Measurements from ENCODE around the gene TUBB4B. TPM values are rescaled to one million over a fixed set of nuclear protein-coding genes. Genes with fewer than 3 reads are reported as not detected.

The TUBB4B gene
- polyA plus RNA-seq, 1 experiment = 223 TPM

GRCh38 chr9:137218754-137219271 lies 22.3 kb upstream of the TUBB4B start:
- POLR2A ChIA-PET = interaction anchor here (0.6 to 1.8 kb wide), 3 partner anchors 22 to 67 kb away, joined by 5 to 10 read pairs (median 5); partner anchors contain the start of genes SSNA1 and TUBB4B
- no peak for DNase-seq (ENCODE audit: low read depth, low spot score)
- H3K4me3 ChIP-seq (ENCODE audit: low read depth, low read length) = no peak overlapping the region
- H3K27ac ChIP-seq (ENCODE audit: low read depth, low read length) = peak overlapping the region; percentile 11
- CTCF ChIA-PET = interaction anchor here (0.7 to 1.4 kb wide), 2 partner anchors 18 to 204 kb away, joined by 4 to 7 read pairs; partner anchors contain the start of gene EXD3
- H3K9me3 ChIP-seq (ENCODE audit: control insufficient read depth, insufficient read depth, low read length) = no peaks in the 10 kb centered on the region; the same call in 1 of the 2 replicates
- H3K27me3 ChIP-seq (ENCODE audit: control insufficient read depth, insufficient read depth, low read length) = no peaks in the 10 kb centered on the region
- no peak for TF ChIP-seq CTCF (IDR thresholded peaks at IDR 0.05; ENCODE audit: low read depth, low read length)

- ChIA-PET CTCF (no interaction called here), POLR2A (interaction anchor here (1.4 to 1.8 kb wide), 2 partner anchors 21 to 31 kb away, joined by 3 to 10 read pairs; partner anchors contain the start of gene TUBB4B)
Measured at GRCh38 chr9:137219757-137220316, 21.2 kb upstream of the TUBB4B start.

GRCh38 chr9:137220317-137221094 lies 20.6 kb upstream of the TUBB4B start:
- no peak for TF ChIP-seq CTCF (IDR thresholded peaks at IDR 0.05; ENCODE audit: low read depth, low read length)
- POLR2A ChIA-PET = interaction anchor here (1.0 to 1.4 kb wide), 2 partner anchors 12 to 32 kb away, joined by 3 read pairs; no protein-coding TSS in a partner anchor
- Histone ChIP-seq H3K27me3 (ENCODE audit: control insufficient read depth, insufficient read depth, low read length) (no peaks in the 10 kb centered on the region), H3K4me3 (ENCODE audit: low read depth, low read length) (no peak overlapping the region), H3K27ac (ENCODE audit: low read depth, low read length) (no peak overlapping the region), H3K9me3 (ENCODE audit: control insufficient read depth, insufficient read depth, low read length) (no peaks in the 10 kb centered on the region; the same call in 1 of the 2 replicates)
- CTCF ChIA-PET = no interaction called here
- no peak for DNase-seq (ENCODE audit: low read depth, low spot score)

More at GRCh38 chr9:137219757-137220316, 21.2 kb upstream of the TUBB4B start:
- TF ChIP-seq CTCF (IDR thresholded peaks at IDR 0.05; ENCODE audit: low read depth, low read length) = no peak
- no peak for DNase-seq (ENCODE audit: low read depth, low spot score)
- Histone ChIP-seq H3K27me3 (ENCODE audit: control insufficient read depth, insufficient read depth, low read length) (no peaks in the 10 kb centered on the region), H3K9me3 (ENCODE audit: control insufficient read depth, insufficient read depth, low read length) (no peaks in the 10 kb centered on the region; the same call in 1 of the 2 replicates), H3K27ac (ENCODE audit: low read depth, low read length) (no peak overlapping the region), H3K4me3 (ENCODE audit: low read depth, low read length) (no peak overlapping the region)

- CTCF ChIA-PET = no interaction called here
- Histone ChIP-seq H3K4me3 (ENCODE audit: low read depth, low read length) (no peak overlapping the region), H3K27me3 (ENCODE audit: control insufficient read depth, insufficient read depth, low read length) (no peaks in the 10 kb centered on the region), H3K27ac (ENCODE audit: low read depth, low read length) (no peak overlapping the region), H3K9me3 (ENCODE audit: control insufficient read depth, insufficient read depth, low read length) (no peaks in the 10 kb centered on the region; the same call in 1 of the 2 replicates)
- no peak for TF ChIP-seq CTCF (IDR thresholded peaks at IDR 0.05; ENCODE audit: low read depth, low read length)
- POLR2A ChIA-PET = interaction anchor here (0.7 to 1.4 kb wide), 3 partner anchors 12 to 32 kb away, joined by 3 to 6 read pairs (median 3); partner anchors contain the start of gene TUBB4B
- no peak for DNase-seq (ENCODE audit: low read depth, low spot score)
Measured at GRCh38 chr9:137221095-137221505, 20.0 kb upstream of the TUBB4B start.
